Endothelial cell (in vitro differentiated cells): Measurements from ENCODE around the gene SLC4A2. TPM values are rescaled to one million over a fixed set of nuclear protein-coding genes. Genes with fewer than 3 reads are reported as not detected.

Experiments used
- DNase-seq: peaks from one replicate; pipeline ENCODE4 v3.0.0; 2021; ENCODE audit warnings: low spot score
- H3K27ac Mint-ChIP-seq: one replicate; pipeline ENCODE4 v1.8.0; 2021; ENCODE audit warnings: mixed read lengths, inconsistent platforms; ENCODE audit not compliant: unreplicated experiment
- H3K27me3 Mint-ChIP-seq: one replicate; pipeline ENCODE4 v1.8.0; 2021; ENCODE audit warnings: mild to moderate bottlenecking, moderate library complexity, mixed read lengths, inconsistent platforms; ENCODE audit not compliant: unreplicated experiment
- H3K36me3 Mint-ChIP-seq: one replicate; pipeline ENCODE4 v1.8.0; 2021; ENCODE audit warnings: mild to moderate bottlenecking, low read depth, mixed read lengths, inconsistent platforms; ENCODE audit not compliant: unreplicated experiment
- H3K4me1 Mint-ChIP-seq: one replicate; pipeline ENCODE4 v1.8.0; 2021; ENCODE audit warnings: mild to moderate bottlenecking, mixed read lengths, inconsistent platforms; ENCODE audit not compliant: unreplicated experiment
- H3K4me3 Mint-ChIP-seq: one replicate; pipeline ENCODE4 v1.8.0; 2021; ENCODE audit warnings: mild to moderate bottlenecking, mixed read lengths, inconsistent platforms; ENCODE audit not compliant: unreplicated experiment
- H3K9me3 Mint-ChIP-seq: one replicate; pipeline ENCODE4 v1.8.0; 2021; ENCODE audit warnings: mixed read lengths, inconsistent platforms; ENCODE audit not compliant: unreplicated experiment
- CTCF ChIP-seq: fragments of 200-600 bp; sonication (generic); IDR thresholded peaks from one replicate; pipeline ENCODE4 v1.5.0; 2021; ENCODE audit warnings: antibody characterized with exemption; ENCODE audit not compliant: unreplicated experiment
- total RNA-seq: library from RNA; stranded (reverse); fragmentation: NEBNext Ultra II Directional; extraction: Animal tissue kit (Norgen Biotek cat#: 25700); gene quantifications from one replicate; pipeline ENCODE4 v1.2.1, GENCODE V29; 2021; ENCODE audit not compliant: unreplicated experiment

Gene SLC4A2
- total RNA-seq, 1 donor from 2014 or later: 115 TPM

- Mint-ChIP-seq H3K27ac (no peak within 1 kb of the TSS), H3K27me3 (peaks cover 16% of the 10 kb centered on the region), H3K4me3 (peak within 1 kb of the TSS; percentile 94), H3K36me3 (peaks cover 16% of the 10 kb centered on the region), H3K9me3 (no peaks in the 10 kb centered on the region), H3K4me1 (peaks cover 30% of the 10 kb centered on the region)
- DNase-seq: peak; percentile 87
- no peak for TF ChIP-seq CTCF
Measured at GRCh38 chr7:151080522-151081169, 21.3 kb downstream of the SLC4A2 start, which contains the start of gene FASTK. Gene FASTK, minus strand, starts transcription at chr7:151080809. Its CDS starts 43 bp downstream, at chr7:151080766.

GRCh38 chr7:151081170-151082101 is 22.0 kb downstream of the SLC4A2 start:
- Mint-ChIP-seq H3K4me3 (peak overlapping the region; percentile 73), H3K4me1 (peaks cover 31% of the 10 kb centered on the region), H3K27ac (no peak overlapping the region), H3K27me3 (peaks cover 14% of the 10 kb centered on the region), H3K36me3 (peaks cover 8% of the 10 kb centered on the region), H3K9me3 (no peaks in the 10 kb centered on the region)
- no peak for DNase-seq
- TF ChIP-seq CTCF: no peak

- peaks cover 31% of the 10 kb centered on the region for H3K4me1 Mint-ChIP-seq
- TF ChIP-seq CTCF: no peak
- peaks cover 14% of the 10 kb centered on the region for H3K27me3 Mint-ChIP-seq
- H3K9me3 Mint-ChIP-seq: no peaks in the 10 kb centered on the region
- peak overlapping the region; percentile 57 for H3K27ac Mint-ChIP-seq
- DNase-seq: no peak
- H3K36me3 Mint-ChIP-seq: peaks cover 7% of the 10 kb centered on the region
- H3K4me3 Mint-ChIP-seq: peak overlapping the region; percentile 98
Measured at GRCh38 chr7:151082141-151083070, 23.0 kb downstream of the SLC4A2 start.

- H3K36me3 Mint-ChIP-seq: peaks cover 10% of the 10 kb centered on the region
- no peaks in the 10 kb centered on the region for H3K9me3 Mint-ChIP-seq
- peaks cover 30% of the 10 kb centered on the region for H3K4me1 Mint-ChIP-seq
- TF ChIP-seq CTCF: no peak
- peak within 1 kb of the TSS; percentile 57 for H3K27ac Mint-ChIP-seq
- peaks cover 9% of the 10 kb centered on the region for H3K27me3 Mint-ChIP-seq
- DNase-seq: peak; percentile 65
- H3K4me3 Mint-ChIP-seq: peak within 1 kb of the TSS; percentile 98
Measured at GRCh38 chr7:151083071-151083823, 23.9 kb downstream of the SLC4A2 start, which contains the start of gene TMUB1. Gene TMUB1, minus strand, starts transcription at chr7:151083493. Its CDS starts 930 bp downstream, at chr7:151082563.
